Suprapubic skin (tissue), 4 donors: ENCODE measurements around the gene GSTA2.

ENCODE experiments used
- POLR2A ChIP-seq, 2 donors: fragments of 450-650 bp; IDR thresholded peaks; one replicate each; pipeline ENCODE4 v1.6.1; 2017; ENCODE audit warnings: antibody characterized with exemption in 2 of 2, mild to moderate bottlenecking in 2 of 2, moderate library complexity in 2 of 2
- POLR2AphosphoS5 ChIP-seq, 3 donors: sonication (generic); formaldehyde crosslinking; IDR thresholded peaks; one replicate each; pipeline ENCODE4 v1.6.1; 2017; ENCODE audit warnings: antibody characterized with exemption in 3 of 3
- TF ChIP-seq, protein P1 (sequence below), 2 donors: fragments of 200-600 bp in 1 of 2; fragments of 450-650 bp in 1 of 2; sonication (generic) in 1 of 2; IDR thresholded peaks; one replicate each; pipeline ENCODE4 v1.5.1; 2016 to 2019; ENCODE audit warnings: antibody characterized with exemption in 2 of 2, mild to moderate bottlenecking in 1 of 2, moderate library complexity in 1 of 2

DNA sequence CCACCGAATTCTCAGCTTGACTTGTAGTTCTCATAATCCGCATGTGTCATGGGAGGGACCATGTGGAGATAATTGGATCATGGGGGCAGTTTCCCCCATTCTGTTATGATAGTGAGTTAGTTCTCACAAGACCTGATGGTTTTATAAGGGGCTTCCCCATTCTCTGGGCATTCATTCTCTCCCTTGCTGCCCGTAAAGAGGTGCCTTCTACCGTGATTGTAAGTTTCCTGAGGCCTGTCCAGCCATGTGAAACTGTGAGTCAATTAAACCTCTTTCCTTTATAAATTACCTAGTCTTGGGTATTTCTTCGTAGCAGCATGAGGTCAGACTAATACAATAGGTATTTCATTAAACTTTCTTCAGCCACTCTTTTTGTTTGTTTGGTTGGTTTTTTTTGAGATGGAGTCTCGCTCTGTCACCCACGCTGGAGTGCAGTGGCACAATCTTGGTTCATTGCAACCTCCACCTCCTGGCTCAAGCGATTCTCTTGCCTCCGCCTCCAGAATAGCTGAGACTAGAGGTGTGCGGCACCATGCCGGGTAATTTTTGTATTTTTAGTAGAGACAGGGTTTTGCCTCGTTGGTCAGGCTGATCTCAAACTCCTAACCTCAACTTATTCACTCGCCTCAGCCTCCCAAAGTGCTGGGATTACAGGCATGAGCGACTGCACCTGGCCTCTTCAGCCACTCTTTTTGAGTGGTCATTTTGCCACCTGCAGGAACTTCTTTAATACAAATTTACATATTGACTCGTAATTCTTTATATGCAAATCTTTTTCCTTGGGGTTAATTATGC is 36.3 kb downstream of the GSTA2 start:
- TF ChIP-seq POLR2A (IDR thresholded peaks at IDR 0.05) (no peak), POLR2AphosphoS5 (IDR thresholded peaks at IDR 0.05) (no peak)
- TF ChIP-seq, protein P1, sequence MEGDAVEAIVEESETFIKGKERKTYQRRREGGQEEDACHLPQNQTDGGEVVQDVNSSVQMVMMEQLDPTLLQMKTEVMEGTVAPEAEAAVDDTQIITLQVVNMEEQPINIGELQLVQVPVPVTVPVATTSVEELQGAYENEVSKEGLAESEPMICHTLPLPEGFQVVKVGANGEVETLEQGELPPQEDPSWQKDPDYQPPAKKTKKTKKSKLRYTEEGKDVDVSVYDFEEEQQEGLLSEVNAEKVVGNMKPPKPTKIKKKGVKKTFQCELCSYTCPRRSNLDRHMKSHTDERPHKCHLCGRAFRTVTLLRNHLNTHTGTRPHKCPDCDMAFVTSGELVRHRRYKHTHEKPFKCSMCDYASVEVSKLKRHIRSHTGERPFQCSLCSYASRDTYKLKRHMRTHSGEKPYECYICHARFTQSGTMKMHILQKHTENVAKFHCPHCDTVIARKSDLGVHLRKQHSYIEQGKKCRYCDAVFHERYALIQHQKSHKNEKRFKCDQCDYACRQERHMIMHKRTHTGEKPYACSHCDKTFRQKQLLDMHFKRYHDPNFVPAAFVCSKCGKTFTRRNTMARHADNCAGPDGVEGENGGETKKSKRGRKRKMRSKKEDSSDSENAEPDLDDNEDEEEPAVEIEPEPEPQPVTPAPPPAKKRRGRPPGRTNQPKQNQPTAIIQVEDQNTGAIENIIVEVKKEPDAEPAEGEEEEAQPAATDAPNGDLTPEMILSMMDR (IDR thresholded peaks at IDR 0.05) = no peak
